Subcutaneous adipose tissue (tissue), 4 donors: ENCODE results near the gene ZNF260. TPM values are rescaled to one million over a fixed set of nuclear protein-coding genes. Genes with fewer than 3 reads are reported as not detected.

Experiments
- CTCF ChIP-seq: fragments of 450-650 bp; IDR thresholded peaks from one replicate; pipeline ENCODE4 v1.5.1; 2016; ENCODE audit warnings: low read depth, mild to moderate bottlenecking, control low read depth, antibody characterized with exemption, moderate library complexity
- total RNA-seq, 4 donors: library from RNA; depleted of rRNA; stranded (reverse); fragments of >200 nt; gene quantifications; one replicate each; pipeline ENCODE4 v1.1.0, GENCODE V29; 2016

The ZNF260 gene
- total RNA-seq, 4 donors from 2014 or later = 8.8 to 19.4 (median 9.4) TPM

- no peak for TF ChIP-seq CTCF
These were observed 36.3 kb upstream of the ZNF260 start for GRCh38 chr19:36564391-36564790.

- TF ChIP-seq CTCF = no peak
These were observed 19.1 kb upstream of the ZNF260 start for GRCh38 chr19:36547001-36547732.

- no peak for TF ChIP-seq CTCF
These were observed 949 bp upstream of the ZNF260 start for GRCh38 chr19:36528921-36529518.

- no peak for TF ChIP-seq CTCF
These were observed 238 bp downstream of the ZNF260 start for GRCh38 chr19:36527873-36528193.

- no peak for TF ChIP-seq CTCF
These were observed 730 bp downstream of the ZNF260 start for GRCh38 chr19:36527341-36527740.

- no peak for TF ChIP-seq CTCF
These were observed 1.5 kb downstream of the ZNF260 start for GRCh38 chr19:36526581-36526980.

GRCh38 chr19:36524617-36525016 lies 3.5 kb downstream of the ZNF260 start:
- no peak for TF ChIP-seq CTCF
